COR-L47 (cell line): Measurements from ENCODE around the gene SET.
A peak's percentile ranks its signal among the peaks of the same experiment; 100 is the strongest.

Source experiments
- DNase-seq: peaks from one replicate; lab custom pipeline; 2025; lab: John Stamatoyannopoulos, UW

Gene SET

GRCh38 chr9:128731093-128731492 is 42.1 kb downstream of the SET start:
- no peak for DNase-seq

GRCh38 chr9:128731691-128732090 is 42.7 kb downstream of the SET start:
- DNase-seq, result no peak

- no peak for DNase-seq
Observed at GRCh38 chr9:128732576-128732975, 43.6 kb downstream of the SET start.

GRCh38 chr9:128733256-128733655 is 44.2 kb downstream of the SET start:
- DNase-seq, result peak; percentile 90

- DNase-seq, result peak; percentile 57
Observed at GRCh38 chr9:128735373-128735772, 46.4 kb downstream of the SET start.

- DNase-seq, result no peak
Observed at GRCh38 chr9:128742401-128742800, 53.4 kb downstream of the SET start.

- no peak for DNase-seq
Observed at GRCh38 chr9:128743421-128743820, 54.4 kb downstream of the SET start.
